Ectodermal cell (in vitro differentiated cells): ENCODE measurements around the gene RPN1.

ENCODE experiments used
- H3K27ac ChIP-seq: 2 replicates; pipeline ENCODE4 v1.7.0; 2013; ENCODE audit warnings: mild to moderate bottlenecking, low read depth, low read length; ENCODE audit not compliant: insufficient read depth, poor library complexity, severe bottlenecking
- H3K27me3 ChIP-seq: 2 replicates; pipeline ENCODE4 v1.7.0; 2013; ENCODE audit warnings: mild to moderate bottlenecking, low read length; ENCODE audit not compliant: insufficient read depth, control insufficient read depth, poor library complexity, severe bottlenecking
- H3K36me3 ChIP-seq: one replicate; pipeline ENCODE4 v1.7.0; 2013; ENCODE audit warnings: low read length; ENCODE audit not compliant: control insufficient read depth, insufficient read depth
- H3K4me1 ChIP-seq: one replicate; pipeline ENCODE4 v1.7.0; 2013; ENCODE audit warnings: low read length; ENCODE audit not compliant: control insufficient read depth, insufficient read depth
- H3K4me3 ChIP-seq: 2 replicates; pipeline ENCODE4 v1.7.0; 2013; ENCODE audit warnings: low read depth, low read length, control low read depth; ENCODE audit not compliant: insufficient read depth
- H3K9me3 ChIP-seq: 2 replicates; pipeline ENCODE4 v1.7.0; 2013; ENCODE audit warnings: mild to moderate bottlenecking, low read length, moderate library complexity; ENCODE audit not compliant: control insufficient read depth
- WGBS, 2 experiments: methylation state at CpG; one replicate each; pipeline ENCODE4 v1.1.7; 2013; ENCODE audit warnings: missing lambda C conversion rate in 2 of 2; 5-methylcytosine and 5-hydroxymethylcytosine counted together

Gene RPN1

GRCh38 chr3:128613083-128613829 lies 37.4 kb downstream of the RPN1 start:
- Histone ChIP-seq H3K4me3 (no peak overlapping the region), H3K36me3 (no peaks in the 10 kb centered on the region), H3K9me3 (no peaks in the 10 kb centered on the region), H3K4me1 (no peaks in the 10 kb centered on the region), H3K27me3 (no peaks in the 10 kb centered on the region), H3K27ac (no peak overlapping the region)
- WGBS, 2 experiments, result 93 to 96% methylated on average over 16 of the region's 16 CpGs

GRCh38 chr3:128610451-128611070 lies 40.1 kb downstream of the RPN1 start:
- WGBS, 2 experiments, result 90 to 92% methylated on average over 15 of the region's 15 CpGs
- Histone ChIP-seq H3K9me3 (no peaks in the 10 kb centered on the region), H3K36me3 (no peaks in the 10 kb centered on the region), H3K4me3 (no peak overlapping the region), H3K27ac (no peak overlapping the region), H3K4me1 (no peaks in the 10 kb centered on the region), H3K27me3 (peaks cover 11% of the 10 kb centered on the region)

- no peak overlapping the region for H3K27ac ChIP-seq
- H3K4me1 ChIP-seq, result no peaks in the 10 kb centered on the region
- no peak overlapping the region for H3K4me3 ChIP-seq
- H3K36me3 ChIP-seq, result no peaks in the 10 kb centered on the region
- WGBS, 2 experiments, result 90% methylated on average over 11 of the region's 11 CpGs
- H3K27me3 ChIP-seq, result peaks cover 11% of the 10 kb centered on the region
- no peaks in the 10 kb centered on the region for H3K9me3 ChIP-seq
Observed at GRCh38 chr3:128609294-128609693, 41.3 kb downstream of the RPN1 start.

- Histone ChIP-seq H3K4me1 (no peaks in the 10 kb centered on the region), H3K27me3 (peaks cover 11% of the 10 kb centered on the region), H3K27ac (no peak overlapping the region), H3K36me3 (no peaks in the 10 kb centered on the region), H3K9me3 (no peaks in the 10 kb centered on the region), H3K4me3 (no peak overlapping the region)
- WGBS, 2 experiments, result 85 to 89% methylated on average over 12 of the region's 12 CpGs
Observed at GRCh38 chr3:128607710-128608048, 42.9 kb downstream of the RPN1 start.

- Histone ChIP-seq H3K9me3 (no peaks in the 10 kb centered on the region), H3K4me3 (no peak overlapping the region), H3K36me3 (no peaks in the 10 kb centered on the region), H3K4me1 (no peaks in the 10 kb centered on the region), H3K27me3 (peaks cover 11% of the 10 kb centered on the region), H3K27ac (no peak overlapping the region)
- 91 to 92% methylated on average over 7 of the region's 7 CpGs for WGBS, 2 experiments
Observed at GRCh38 chr3:128606094-128606493, 44.5 kb downstream of the RPN1 start.

- H3K4me1 ChIP-seq, result no peaks in the 10 kb centered on the region
- WGBS, 2 experiments, result 89 to 91% methylated on average over 11 of the region's 11 CpGs
- H3K27ac ChIP-seq, result no peak overlapping the region
- H3K4me3 ChIP-seq, result no peak overlapping the region
- H3K27me3 ChIP-seq, result peaks cover 11% of the 10 kb centered on the region
- no peaks in the 10 kb centered on the region for H3K9me3 ChIP-seq
- H3K36me3 ChIP-seq, result no peaks in the 10 kb centered on the region
Observed at GRCh38 chr3:128605091-128606046, 45.2 kb downstream of the RPN1 start.

GRCh38 chr3:128603811-128604775 lies 46.5 kb downstream of the RPN1 start:
- no peak overlapping the region for H3K4me3 ChIP-seq
- no peak overlapping the region for H3K27ac ChIP-seq
- H3K36me3 ChIP-seq, result no peaks in the 10 kb centered on the region
- peaks cover 11% of the 10 kb centered on the region for H3K27me3 ChIP-seq
- 86 to 87% methylated on average over 20 of the region's 20 CpGs for WGBS, 2 experiments
- no peaks in the 10 kb centered on the region for H3K9me3 ChIP-seq
- H3K4me1 ChIP-seq, result no peaks in the 10 kb centered on the region

GRCh38 chr3:128603313-128603712 lies 47.3 kb downstream of the RPN1 start:
- Histone ChIP-seq H3K4me1 (no peaks in the 10 kb centered on the region), H3K9me3 (no peaks in the 10 kb centered on the region), H3K4me3 (no peak overlapping the region), H3K36me3 (no peaks in the 10 kb centered on the region), H3K27ac (no peak overlapping the region), H3K27me3 (peaks cover 11% of the 10 kb centered on the region)
- 95% methylated on average over 8 of the region's 8 CpGs for WGBS, 2 experiments

GRCh38 chr3:128598884-128599664 lies 51.5 kb downstream of the RPN1 start:
- no peak overlapping the region for H3K27ac ChIP-seq
- 87 to 90% methylated on average over 18 of the region's 18 CpGs for WGBS, 2 experiments

More at GRCh38 chr3:128598884-128599664, 51.5 kb downstream of the RPN1 start:
- Histone ChIP-seq H3K4me3 (no peak overlapping the region), H3K36me3 (no peaks in the 10 kb centered on the region), H3K9me3 (no peaks in the 10 kb centered on the region), H3K27me3 (no peaks in the 10 kb centered on the region), H3K4me1 (no peaks in the 10 kb centered on the region)
